ENCODE data around the gene ADCY7.

GRCh38 chr16:50363656-50364055 lies 97.3 kb downstream of the ADCY7 start:
- TF ChIP-seq CTCF (IDR thresholded peaks at IDR 0.05; ENCODE audit: low read depth, low read length): no peak
- TF ChIP-seq MYC (IDR thresholded peaks at IDR 0.05; ENCODE audit: low read depth, low read length): no peak
- no peak for TF ChIP-seq POLR2A (IDR thresholded peaks at IDR 0.05; ENCODE audit: extremely low read depth, insufficient read length)
